Fibroblast of villous mesenchyme (primary cell): ENCODE data around the gene DCTD. TPM values are rescaled to one million over a fixed set of nuclear protein-coding genes. Genes with fewer than 3 reads are reported as not detected.

Experiments used
- DNase-seq: peaks from one replicate; pipeline ENCODE4 v3.0.0-alpha.2; 2010; ENCODE audit warnings: low read depth
- H3K4me3 ChIP-seq: 2 replicates; pipeline ENCODE4 v1.5.1; 2011; ENCODE audit warnings: low read depth, mild to moderate bottlenecking, low read length
- CTCF ChIP-seq: IDR thresholded peaks from 2 replicates; pipeline ENCODE4 v1.5.1; 2012; ENCODE audit warnings: low read depth, mild to moderate bottlenecking, low read length; ENCODE audit not compliant: insufficient read depth
- total RNA-seq: library from RNA; depleted of rRNA; stranded (reverse); fragments of >200 nt; gene quantifications from 2 replicates; pipeline ENCODE4 v1.2.3, GENCODE V29; 2012

DCTD gene
- total RNA-seq, 1 donor: 116 TPM

GRCh38 chr4:182874797-182875345 lies 42.3 kb downstream of the DCTD start:
- H3K4me3 ChIP-seq: no peak overlapping the region
- TF ChIP-seq CTCF: no peak
- no peak for DNase-seq

GRCh38 chr4:182874304-182874751 lies 42.9 kb downstream of the DCTD start:
- no peak overlapping the region for H3K4me3 ChIP-seq
- TF ChIP-seq CTCF: no peak
- DNase-seq: no peak

- no peak overlapping the region for H3K4me3 ChIP-seq
- no peak for TF ChIP-seq CTCF
- DNase-seq: no peak
Measured at GRCh38 chr4:182873726-182874125, 43.5 kb downstream of the DCTD start.

GRCh38 chr4:182873289-182873688 lies 43.9 kb downstream of the DCTD start:
- no peak overlapping the region for H3K4me3 ChIP-seq
- DNase-seq: no peak
- TF ChIP-seq CTCF: no peak

- no peak for DNase-seq
- H3K4me3 ChIP-seq: no peak overlapping the region
- no peak for TF ChIP-seq CTCF
Measured at GRCh38 chr4:182872886-182873285, 44.3 kb downstream of the DCTD start.

GRCh38 chr4:182871616-182872015 lies 45.6 kb downstream of the DCTD start:
- DNase-seq: no peak
- TF ChIP-seq CTCF: no peak
- no peak overlapping the region for H3K4me3 ChIP-seq

- DNase-seq: no peak
- H3K4me3 ChIP-seq: no peak overlapping the region
- TF ChIP-seq CTCF: no peak
Measured at GRCh38 chr4:182869697-182870096, 47.5 kb downstream of the DCTD start.
